ENCODE data around the gene JDP2. TPM values are rescaled to one million over a fixed set of nuclear protein-coding genes. Genes with fewer than 3 reads are reported as not detected.

Gene JDP2
- total RNA-seq, 1 donor from 2014 or later, result 58.4 TPM

GRCh38 chr14:75497191-75497590, 69.4 kb downstream of the JDP2 start:
- peak; percentile 70 for FAIRE-seq
- no peak for DNase-seq (ENCODE audit: low read depth)
- H3K27me3 ChIP-seq (ENCODE audit: control insufficient read depth, insufficient read depth, low read length), result no peaks in the 10 kb centered on the region
- no peaks in the 10 kb centered on the region for H3K36me3 ChIP-seq (ENCODE audit: control insufficient read depth, insufficient read depth, low read length)
- no peak for TF ChIP-seq CTCF (IDR thresholded peaks at IDR 0.05; ENCODE audit: insufficient read depth, low read length, severe bottlenecking)
- H3K4me3 ChIP-seq (ENCODE audit: low read depth, low read length), result no peak overlapping the region

- FAIRE-seq (no peak), DNase-seq (ENCODE audit: low read depth) (no peak)
- Histone ChIP-seq H3K36me3 (ENCODE audit: control insufficient read depth, insufficient read depth, low read length) (no peaks in the 10 kb centered on the region), H3K27me3 (ENCODE audit: control insufficient read depth, insufficient read depth, low read length) (no peaks in the 10 kb centered on the region), H3K4me3 (ENCODE audit: low read depth, low read length) (no peak overlapping the region)
- no peak for TF ChIP-seq CTCF (IDR thresholded peaks at IDR 0.05; ENCODE audit: insufficient read depth, low read length, severe bottlenecking)
Observed at GRCh38 chr14:75497701-75498100, 69.9 kb downstream of the JDP2 start.

- TF ChIP-seq CTCF (IDR thresholded peaks at IDR 0.05; ENCODE audit: insufficient read depth, low read length, severe bottlenecking), result no peak
- DNase-seq (ENCODE audit: low read depth) (no peak), FAIRE-seq (no peak)
- Histone ChIP-seq H3K36me3 (ENCODE audit: control insufficient read depth, insufficient read depth, low read length) (no peaks in the 10 kb centered on the region), H3K4me3 (ENCODE audit: low read depth, low read length) (no peak overlapping the region), H3K27me3 (ENCODE audit: control insufficient read depth, insufficient read depth, low read length) (no peaks in the 10 kb centered on the region)
Observed at GRCh38 chr14:75499084-75499875, 71.5 kb downstream of the JDP2 start.

GRCh38 chr14:75501080-75501479, 73.3 kb downstream of the JDP2 start:
- no peak for TF ChIP-seq CTCF (IDR thresholded peaks at IDR 0.05; ENCODE audit: insufficient read depth, low read length, severe bottlenecking)
- H3K27me3 ChIP-seq (ENCODE audit: control insufficient read depth, insufficient read depth, low read length), result no peaks in the 10 kb centered on the region
- FAIRE-seq, result no peak
- no peak overlapping the region for H3K4me3 ChIP-seq (ENCODE audit: low read depth, low read length)
- no peaks in the 10 kb centered on the region for H3K36me3 ChIP-seq (ENCODE audit: control insufficient read depth, insufficient read depth, low read length)
- DNase-seq (ENCODE audit: low read depth), result no peak

- no peaks in the 10 kb centered on the region for H3K27me3 ChIP-seq (ENCODE audit: control insufficient read depth, insufficient read depth, low read length)
- FAIRE-seq (no peak), DNase-seq (ENCODE audit: low read depth) (no peak)
- H3K4me3 ChIP-seq (ENCODE audit: low read depth, low read length), result no peak overlapping the region
- TF ChIP-seq CTCF (IDR thresholded peaks at IDR 0.05; ENCODE audit: insufficient read depth, low read length, severe bottlenecking), result no peak
- H3K36me3 ChIP-seq (ENCODE audit: control insufficient read depth, insufficient read depth, low read length), result no peaks in the 10 kb centered on the region
Observed at GRCh38 chr14:75504411-75504810, 76.6 kb downstream of the JDP2 start.

GRCh38 chr14:75506930-75507329, 79.1 kb downstream of the JDP2 start:
- Histone ChIP-seq H3K27me3 (ENCODE audit: control insufficient read depth, insufficient read depth, low read length) (no peaks in the 10 kb centered on the region), H3K36me3 (ENCODE audit: control insufficient read depth, insufficient read depth, low read length) (no peaks in the 10 kb centered on the region), H3K4me3 (ENCODE audit: low read depth, low read length) (no peak overlapping the region)
- no peak for TF ChIP-seq CTCF (IDR thresholded peaks at IDR 0.05; ENCODE audit: insufficient read depth, low read length, severe bottlenecking)
- FAIRE-seq, result no peak
- DNase-seq (ENCODE audit: low read depth), result no peak

All from bronchial epithelial cell (primary cell).